IMR-90 (cell line): ENCODE measurements around the gene QRFP. TPM values are rescaled to one million over a fixed set of nuclear protein-coding genes. Genes with fewer than 3 reads are reported as not detected.

Experiments used
- ATAC-seq: fragments of 200-7000 bp; cut with Tn5 transposase; 2 replicates; pipeline ENCODE4 v1.9.1; 2020; ENCODE audit warnings: low read depth, mild to moderate bottlenecking, moderate library complexity
- BruUV-seq: library from RNA; stranded (reverse); fragments of 400-500 nt; replicated peaks from 2 replicates; lab custom pipeline; 2021; lab: Mats Ljungman, UMichigan
- CTCF ChIA-PET: fragments of 300-600 bp; formaldehyde crosslinking; extraction: SDS; loops from one replicate; lab custom pipeline; 2021; ENCODE audit warnings: antibody characterized with exemption; lab: Yijun Ruan, JAX
- POLR2A ChIA-PET: fragments of 300-600 bp; sonication (Branson Sonifier 250); formaldehyde crosslinking; loops from one replicate; lab custom pipeline; 2022; ENCODE audit warnings: antibody characterized with exemption; ENCODE audit not compliant: unreplicated experiment; lab: Charles Lee
- DNase-seq: peaks from one replicate; pipeline ENCODE4 v3.0.0; 2013
- H2AFZ ChIP-seq: replicated peaks from 2 replicates; pipeline ENCODE3; 2013; ENCODE audit warnings: low read length, mild to moderate bottlenecking; ENCODE audit not compliant: poor library complexity
- H2AK5ac ChIP-seq: 2 replicates; pipeline ENCODE4 v1.6.1; 2013; ENCODE audit warnings: low read depth, low read length, inconsistent platforms
- H2AK9ac ChIP-seq: replicated peaks from 2 replicates; pipeline ENCODE3; 2013; ENCODE audit warnings: mild to moderate bottlenecking, low read depth, low read length, moderate library complexity; ENCODE audit not compliant: poor library complexity
- H2BK120ac ChIP-seq: 2 replicates; pipeline ENCODE4 v1.6.1; 2013; ENCODE audit warnings: low read depth, low read length, inconsistent platforms
- H2BK15ac ChIP-seq: 3 replicates; pipeline ENCODE4 v1.6.1; 2013; ENCODE audit warnings: low read depth, low read length, inconsistent platforms
- H2BK20ac ChIP-seq: 2 replicates; pipeline ENCODE4 v1.6.1; 2013; ENCODE audit warnings: low read depth, mild to moderate bottlenecking, inconsistent platforms, low read length, moderate library complexity
- H2BK5ac ChIP-seq: 2 replicates; pipeline ENCODE4 v1.6.1; 2013; ENCODE audit warnings: mild to moderate bottlenecking, low read depth, low read length, inconsistent platforms; ENCODE audit not compliant: poor library complexity, severe bottlenecking
- H3K14ac ChIP-seq: replicated peaks from 2 replicates; pipeline ENCODE4 v1.6.1; 2013; ENCODE audit warnings: low read depth, low read length, inconsistent platforms
- H3K18ac ChIP-seq: 2 replicates; pipeline ENCODE4 v1.6.1; 2013; ENCODE audit warnings: low read depth, low read length, control low read depth
- H3K23ac ChIP-seq: 2 replicates; pipeline ENCODE4 v1.6.1; 2013; ENCODE audit warnings: low read depth, low read length, inconsistent platforms
- H3K27ac ChIP-seq: 2 replicates; pipeline ENCODE4 v1.5.1; 2013; ENCODE audit warnings: mild to moderate bottlenecking, control low read depth, low read length; ENCODE audit not compliant: insufficient read depth
- H3K27me3 ChIP-seq: 2 replicates; pipeline ENCODE4 v1.6.1; 2013; ENCODE audit warnings: low read length; ENCODE audit not compliant: control insufficient read depth, insufficient read depth
- H3K36me3 ChIP-seq: 2 replicates; pipeline ENCODE4 v1.6.1; 2013; ENCODE audit warnings: low read length, mixed read lengths; ENCODE audit not compliant: control insufficient read depth, insufficient read depth
- H3K4ac ChIP-seq: 2 replicates; pipeline ENCODE4 v1.6.1; 2013; ENCODE audit warnings: low read depth, low read length, inconsistent platforms
- H3K4me1 ChIP-seq: 2 replicates; pipeline ENCODE4 v1.6.1; 2013; ENCODE audit warnings: low read length, mixed read lengths; ENCODE audit not compliant: control insufficient read depth, insufficient read depth
- H3K4me2 ChIP-seq: 2 replicates; pipeline ENCODE4 v1.6.1; 2013; ENCODE audit warnings: low read depth, mild to moderate bottlenecking, control low read depth, low read length, moderate library complexity
- H3K4me3 ChIP-seq: 2 replicates; pipeline ENCODE4 v1.5.1; 2013; ENCODE audit warnings: low read depth, mild to moderate bottlenecking, control low read depth, low read length, moderate library complexity; ENCODE audit not compliant: insufficient read depth
- H3K56ac ChIP-seq: 2 replicates; pipeline ENCODE4 v1.6.1; 2013; ENCODE audit warnings: low read length, inconsistent platforms; ENCODE audit not compliant: insufficient read depth; ENCODE audit errors: extremely low read depth
- H3K79me1 ChIP-seq, 2 experiments: 2 replicates each; pipeline ENCODE4 v1.6.1; 2013; ENCODE audit warnings: low read length in 2 of 2, inconsistent platforms in 1 of 2, low read depth in 1 of 2
- H3K9ac ChIP-seq: 2 replicates; pipeline ENCODE4 v1.6.1; 2013; ENCODE audit warnings: low read depth, low read length, control low read depth
- H3K9me1 ChIP-seq: 2 replicates; pipeline ENCODE4 v1.6.1; 2013; ENCODE audit warnings: low read length, inconsistent platforms; ENCODE audit not compliant: insufficient read depth
- H3K9me3 ChIP-seq: 2 replicates; pipeline ENCODE4 v1.6.1; 2013; ENCODE audit warnings: low read length; ENCODE audit not compliant: control insufficient read depth, insufficient read depth
- H4K20me1 ChIP-seq: 2 replicates; pipeline ENCODE4 v1.6.1; 2013; ENCODE audit warnings: low read length, inconsistent platforms; ENCODE audit not compliant: insufficient read depth
- H4K5ac ChIP-seq: 2 replicates; pipeline ENCODE4 v1.6.1; 2013; ENCODE audit warnings: mild to moderate bottlenecking, low read depth, low read length, control low read depth
- H4K8ac ChIP-seq, 2 experiments: 2 replicates each; pipeline ENCODE4 v1.6.1; 2013; ENCODE audit warnings: low read depth in 2 of 2, low read length in 2 of 2, control low read depth in 1 of 2, inconsistent platforms in 1 of 2
- H4K91ac ChIP-seq: 2 replicates; pipeline ENCODE4 v1.6.1; 2013; ENCODE audit warnings: low read depth, low read length, inconsistent platforms; ENCODE audit not compliant: insufficient read depth
- BHLHE40 ChIP-seq: fragments of 150-350 bp; IDR thresholded peaks from 2 replicates; pipeline ENCODE4 v1.6.1; 2016; ENCODE audit warnings: mild to moderate bottlenecking, low read depth, low read length
- CHD1 ChIP-seq: IDR thresholded peaks from 2 replicates; pipeline ENCODE4 v1.6.1; 2012; ENCODE audit warnings: low read depth, low read length, improper control_type of control experiment
- CTCF ChIP-seq: conservative IDR thresholded peaks from 2 replicates; pipeline ENCODE4 v1.5.1; 2012; ENCODE audit warnings: mild to moderate bottlenecking, low read depth, low read length, improper control_type of control experiment
- ELK1 ChIP-seq: fragments of 150-350 bp; IDR thresholded peaks from 2 replicates; pipeline ENCODE4 v1.6.1; 2016; ENCODE audit warnings: low read depth, mild to moderate bottlenecking, low read length, moderate library complexity, borderline replicate concordance
- MAZ ChIP-seq: IDR thresholded peaks from 2 replicates; pipeline ENCODE4 v1.6.1; 2012; ENCODE audit warnings: low read depth, mild to moderate bottlenecking, low read length, improper control_type of control experiment, moderate library complexity, borderline replicate concordance
- MXI1 ChIP-seq: IDR thresholded peaks from 2 replicates; pipeline ENCODE4 v1.6.1; 2012; ENCODE audit warnings: low read depth, mild to moderate bottlenecking, low read length, moderate library complexity, borderline replicate concordance
- RAD21 ChIP-seq: IDR thresholded peaks from 2 replicates; pipeline ENCODE4 v1.6.1; 2012; ENCODE audit warnings: low read length, improper control_type of control experiment
- RFX5 ChIP-seq: IDR thresholded peaks from 2 replicates; pipeline ENCODE4 v1.8.0; 2012; ENCODE audit warnings: low read depth, mild to moderate bottlenecking, low read length, moderate library complexity
- USF2 ChIP-seq: fragments of 150-350 bp; IDR thresholded peaks from 2 replicates; pipeline ENCODE4 v1.6.1; 2017; ENCODE audit warnings: mild to moderate bottlenecking, antibody characterized with exemption, low read length, low read depth
- WGBS, 2 experiments: methylation state at CpG; one replicate each; pipeline versions ENCODE4 v1.1.5 to v1.1.7; 2013; ENCODE audit warnings: missing lambda C conversion rate in 2 of 2; ENCODE audit not compliant: insufficient read length in 1 of 2; ENCODE audit errors: extremely low coverage in 2 of 2; 5-methylcytosine and 5-hydroxymethylcytosine counted together
- dilution Hi-C: fragments of 300-500 bp; cut with HindIII; formaldehyde crosslinking; loops from one replicate; pipeline ENCODE4 v1.14.3; 2018; ENCODE audit warnings: low sequenced_read_pairs; ENCODE audit not compliant: unreplicated experiment
- in situ Hi-C: fragments of 300-500 bp; cut with MboI; formaldehyde crosslinking; loops from 3 replicates; pipeline ENCODE4 v1.14.3; 2019; ENCODE audit warnings: low sequenced_read_pairs, inconsistent platforms, mixed read lengths
- intact Hi-C: fragments of 100-400 bp; cut with micrococcal nuclease; formaldehyde crosslinking; loops from 2 replicates; pipeline ENCODE4 v1.10.0; 2022
- polyA plus RNA-seq, 3 experiments: library from polyadenylated mRNA; depleted of rRNA; stranded (reverse); fragments of >200 nt; gene quantifications; 2 replicates each; pipeline ENCODE4 v1.2.3, GENCODE V29; 2012; ENCODE audit warnings: low replicate concordance in 1 of 3
- total RNA-seq: library from RNA; depleted of rRNA; stranded (reverse); fragments of >200 nt; gene quantifications from 2 replicates; pipeline ENCODE4 v1.2.3, GENCODE V29; 2012

QRFP gene
- total and polyA plus RNA-seq, 2 of the 4 experiments (the other 2 are of a cell fraction), result not detected

GRCh38 chr9:130891688-130892476 is 4.7 kb downstream of the QRFP start:
- dilution Hi-C loops, result no loop called here
- H3K36me3 ChIP-seq, result peaks cover 62% of the 10 kb centered on the region
- 89% methylated on average over 3 of the region's 18 CpGs; no CpG with 5 or more reads in 1 of the 2 experiments for WGBS, 2 experiments

More at GRCh38 chr9:130891688-130892476, 4.7 kb downstream of the QRFP start:
- no peak overlapping the region for H2BK5ac ChIP-seq
- no TSS peak for BruUV-seq
- no peak overlapping the region for H2BK20ac ChIP-seq
- no peak overlapping the region; the same call in 1 of the 2 replicates for H2AK5ac ChIP-seq
- in situ Hi-C loops, result no loop called here
- no peak overlapping the region for H2BK120ac ChIP-seq
- H3K9me1 ChIP-seq, result peaks cover 4% of the 10 kb centered on the region; the same call in 1 of the 2 replicates
- no peak overlapping the region for H3K4me2 ChIP-seq
- DNase-seq (no peak), ATAC-seq (no peak)
- no peak overlapping the region for H3K9ac ChIP-seq
- peaks cover 7% of the 10 kb centered on the region; the same call in 1 of the 2 replicates for H3K4me1 ChIP-seq
- H4K8ac ChIP-seq, result no peak overlapping the region
- intact Hi-C loops, result loop anchor here (5.0 kb wide), 3 partner anchors 45 to 155 kb away; partner anchors contain the start of gene FIBCD1
- peaks cover 5 to 26% of the 10 kb centered on the region in 2 experiments for H3K79me1 ChIP-seq
- H2BK15ac ChIP-seq, result no peak overlapping the region
- H2AK9ac ChIP-seq, result peak overlapping the region; percentile 31
- H4K5ac ChIP-seq, result no peak overlapping the region
- CTCF ChIA-PET, result no interaction called here
- no peak overlapping the region for H3K4ac ChIP-seq
- no peak overlapping the region for H4K91ac ChIP-seq
- no peak overlapping the region for H3K18ac ChIP-seq
- no peak overlapping the region for H3K14ac ChIP-seq
- H3K9me3 ChIP-seq, result no peaks in the 10 kb centered on the region
- no peak overlapping the region for H3K23ac ChIP-seq
- H3K4me3 ChIP-seq, result no peak overlapping the region
- peaks cover 28% of the 10 kb centered on the region for H4K20me1 ChIP-seq
- no peak overlapping the region for H3K27ac ChIP-seq
- H2AFZ ChIP-seq, result peak overlapping the region; percentile 8
- H3K56ac ChIP-seq, result no peak overlapping the region
- POLR2A ChIA-PET, result no interaction called here
- H3K27me3 ChIP-seq, result no peaks in the 10 kb centered on the region
- TF ChIP-seq BHLHE40 (no peak), RAD21 (no peak), MAZ (no peak), CTCF (no peak), USF2 (no peak), ELK1 (no peak), MXI1 (no peak), CHD1 (no peak), RFX5 (no peak)
